ENCODE measurements around the gene ABCG4. TPM values are rescaled to one million over a fixed set of nuclear protein-coding genes. Genes with fewer than 3 reads are reported as not detected.

Gene ABCG4
- total RNA-seq, 1 experiment from 2014 or later: 0.39 TPM

DNA sequence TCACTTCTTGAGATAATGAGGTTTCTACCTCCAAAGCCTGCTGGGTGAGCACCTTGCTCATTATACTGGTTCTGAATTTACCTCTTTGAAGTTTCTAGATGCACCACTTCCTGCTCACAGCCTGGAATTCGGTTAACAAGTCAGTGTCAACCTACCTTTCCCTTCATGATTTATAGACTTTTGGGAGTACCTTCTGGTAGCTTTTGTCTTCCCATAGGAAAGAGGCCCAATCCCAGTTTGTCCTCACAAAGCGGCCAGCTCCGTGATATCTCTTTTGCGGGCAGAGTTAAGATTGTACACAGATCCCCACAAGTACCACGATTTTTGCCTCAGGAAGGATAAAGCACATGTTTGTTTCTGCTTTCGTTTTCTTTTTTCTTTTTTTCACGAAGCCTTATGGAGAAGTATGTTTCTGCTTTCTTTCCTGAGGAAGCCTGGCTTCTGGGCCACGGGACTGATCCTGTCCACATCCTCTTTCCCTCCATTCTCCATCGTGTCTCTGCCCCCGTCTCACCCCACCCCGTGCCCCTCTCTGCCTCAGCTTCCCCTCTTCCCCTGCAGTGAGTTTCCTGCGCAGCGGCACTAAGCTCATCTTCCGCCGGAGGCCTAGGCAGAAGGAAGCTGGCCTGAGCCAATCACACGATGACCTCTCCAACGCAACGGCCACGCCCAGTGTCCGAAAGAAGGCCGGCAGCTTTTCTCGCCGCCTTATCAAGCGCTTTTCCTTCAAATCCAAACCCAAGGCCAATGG is 33.2 kb upstream of the ABCG4 start:
- ChIA-PET POLR2A (no interaction called here), CTCF (no interaction called here)
- no peak overlapping the region for H3K4me3 ChIP-seq (ENCODE audit: low read depth in 2 of 2, low read length in 2 of 2)
- intact Hi-C loops (cut with micrococcal nuclease; ENCODE audit: unreplicated experiment) (no loop called here), in situ Hi-C loops (cut with HindIII; ENCODE audit: low pct_unique_long_range_greater_than_20kb, low sequenced_read_pairs) (no loop called here)
- H3K27ac ChIP-seq (ENCODE audit: low read length): no peak overlapping the region
- no peaks in the 10 kb centered on the region for H3K9me3 ChIP-seq (ENCODE audit: control insufficient read depth, insufficient read depth, low read depth, low read length)
- H3K27me3 ChIP-seq (ENCODE audit: control insufficient read depth, insufficient read depth, low read length): no peaks in the 10 kb centered on the region
- no TSS peak for BruUV-seq (replicated peaks)
- TF ChIP-seq SIN3A (IDR thresholded peaks at IDR 0.05; ENCODE audit: borderline replicate concordance, insufficient read depth, low read depth, low read length): no peak
- TF ChIP-seq, protein P1, sequence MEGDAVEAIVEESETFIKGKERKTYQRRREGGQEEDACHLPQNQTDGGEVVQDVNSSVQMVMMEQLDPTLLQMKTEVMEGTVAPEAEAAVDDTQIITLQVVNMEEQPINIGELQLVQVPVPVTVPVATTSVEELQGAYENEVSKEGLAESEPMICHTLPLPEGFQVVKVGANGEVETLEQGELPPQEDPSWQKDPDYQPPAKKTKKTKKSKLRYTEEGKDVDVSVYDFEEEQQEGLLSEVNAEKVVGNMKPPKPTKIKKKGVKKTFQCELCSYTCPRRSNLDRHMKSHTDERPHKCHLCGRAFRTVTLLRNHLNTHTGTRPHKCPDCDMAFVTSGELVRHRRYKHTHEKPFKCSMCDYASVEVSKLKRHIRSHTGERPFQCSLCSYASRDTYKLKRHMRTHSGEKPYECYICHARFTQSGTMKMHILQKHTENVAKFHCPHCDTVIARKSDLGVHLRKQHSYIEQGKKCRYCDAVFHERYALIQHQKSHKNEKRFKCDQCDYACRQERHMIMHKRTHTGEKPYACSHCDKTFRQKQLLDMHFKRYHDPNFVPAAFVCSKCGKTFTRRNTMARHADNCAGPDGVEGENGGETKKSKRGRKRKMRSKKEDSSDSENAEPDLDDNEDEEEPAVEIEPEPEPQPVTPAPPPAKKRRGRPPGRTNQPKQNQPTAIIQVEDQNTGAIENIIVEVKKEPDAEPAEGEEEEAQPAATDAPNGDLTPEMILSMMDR (IDR thresholded peaks at IDR 0.05): no peak
- no peak for TF ChIP-seq POLR2AphosphoS5 (IDR thresholded peaks at IDR 0.05; ENCODE audit: low read depth, low read length)
- TF ChIP-seq TCF7L2 (IDR thresholded peaks at IDR 0.05; ENCODE audit: low read depth, low read length): no peak
- TF ChIP-seq, protein P2, sequence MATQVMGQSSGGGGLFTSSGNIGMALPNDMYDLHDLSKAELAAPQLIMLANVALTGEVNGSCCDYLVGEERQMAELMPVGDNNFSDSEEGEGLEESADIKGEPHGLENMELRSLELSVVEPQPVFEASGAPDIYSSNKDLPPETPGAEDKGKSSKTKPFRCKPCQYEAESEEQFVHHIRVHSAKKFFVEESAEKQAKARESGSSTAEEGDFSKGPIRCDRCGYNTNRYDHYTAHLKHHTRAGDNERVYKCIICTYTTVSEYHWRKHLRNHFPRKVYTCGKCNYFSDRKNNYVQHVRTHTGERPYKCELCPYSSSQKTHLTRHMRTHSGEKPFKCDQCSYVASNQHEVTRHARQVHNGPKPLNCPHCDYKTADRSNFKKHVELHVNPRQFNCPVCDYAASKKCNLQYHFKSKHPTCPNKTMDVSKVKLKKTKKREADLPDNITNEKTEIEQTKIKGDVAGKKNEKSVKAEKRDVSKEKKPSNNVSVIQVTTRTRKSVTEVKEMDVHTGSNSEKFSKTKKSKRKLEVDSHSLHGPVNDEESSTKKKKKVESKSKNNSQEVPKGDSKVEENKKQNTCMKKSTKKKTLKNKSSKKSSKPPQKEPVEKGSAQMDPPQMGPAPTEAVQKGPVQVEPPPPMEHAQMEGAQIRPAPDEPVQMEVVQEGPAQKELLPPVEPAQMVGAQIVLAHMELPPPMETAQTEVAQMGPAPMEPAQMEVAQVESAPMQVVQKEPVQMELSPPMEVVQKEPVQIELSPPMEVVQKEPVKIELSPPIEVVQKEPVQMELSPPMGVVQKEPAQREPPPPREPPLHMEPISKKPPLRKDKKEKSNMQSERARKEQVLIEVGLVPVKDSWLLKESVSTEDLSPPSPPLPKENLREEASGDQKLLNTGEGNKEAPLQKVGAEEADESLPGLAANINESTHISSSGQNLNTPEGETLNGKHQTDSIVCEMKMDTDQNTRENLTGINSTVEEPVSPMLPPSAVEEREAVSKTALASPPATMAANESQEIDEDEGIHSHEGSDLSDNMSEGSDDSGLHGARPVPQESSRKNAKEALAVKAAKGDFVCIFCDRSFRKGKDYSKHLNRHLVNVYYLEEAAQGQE (IDR thresholded peaks at IDR 0.05; ENCODE audit: insufficient read depth in 1 of 2, low read depth in 2 of 2, low read length in 1 of 2): no peak
- DNase-seq (ENCODE audit: low read depth, low spot score): no peak
- no peak for ATAC-seq
- H3K4me1 ChIP-seq (ENCODE audit: control insufficient read depth, insufficient read depth, low read length): peaks cover 4% of the 10 kb centered on the region
- H3K36me3 ChIP-seq (ENCODE audit: control insufficient read depth, insufficient read depth, low read length): no peaks in the 10 kb centered on the region

DNA sequence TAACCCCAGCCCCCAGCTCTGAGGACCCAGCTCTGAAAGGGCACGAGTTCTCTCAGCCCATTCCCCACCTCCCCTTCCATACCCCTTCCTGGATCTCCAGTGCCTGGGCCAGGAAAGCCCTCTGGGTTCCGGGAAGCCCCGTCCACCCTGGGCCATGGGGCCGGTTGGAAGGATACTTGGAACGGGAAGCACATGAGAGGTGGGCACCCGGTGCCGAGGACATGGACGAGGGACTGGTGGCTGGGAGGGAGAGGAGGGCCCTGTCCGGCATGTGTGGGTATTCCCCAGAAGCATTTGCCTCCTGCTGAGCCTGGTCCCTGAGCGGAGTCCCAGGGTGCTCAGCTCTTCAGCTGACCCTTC is 32.6 kb upstream of the ABCG4 start:
- ChIA-PET POLR2A (interaction anchor here (0.6 kb wide), 1 partner anchor 28 kb away, joined by 4 read pairs; no protein-coding TSS in a partner anchor), CTCF (no interaction called here)
- H3K9me3 ChIP-seq (ENCODE audit: control insufficient read depth, insufficient read depth, low read depth, low read length): no peaks in the 10 kb centered on the region
- DNase-seq (ENCODE audit: low read depth, low spot score): no peak
- peaks cover 6% of the 10 kb centered on the region for H3K4me1 ChIP-seq (ENCODE audit: control insufficient read depth, insufficient read depth, low read length)
- intact Hi-C loops (cut with micrococcal nuclease; ENCODE audit: unreplicated experiment) (no loop called here), in situ Hi-C loops (cut with HindIII; ENCODE audit: low pct_unique_long_range_greater_than_20kb, low sequenced_read_pairs) (no loop called here)
- H3K4me3 ChIP-seq (ENCODE audit: low read depth in 2 of 2, low read length in 2 of 2): no peak overlapping the region
- TF ChIP-seq, protein P2 (IDR thresholded peaks at IDR 0.05; ENCODE audit: insufficient read depth in 1 of 2, low read depth in 2 of 2, low read length in 1 of 2): no peak
- no peak for TF ChIP-seq POLR2AphosphoS5 (IDR thresholded peaks at IDR 0.05; ENCODE audit: low read depth, low read length)
- TF ChIP-seq, protein P1 (IDR thresholded peaks at IDR 0.05): no peak
- no peak for TF ChIP-seq SIN3A (IDR thresholded peaks at IDR 0.05; ENCODE audit: borderline replicate concordance, insufficient read depth, low read depth, low read length)
- TF ChIP-seq TCF7L2 (IDR thresholded peaks at IDR 0.05; ENCODE audit: low read depth, low read length): no peak
- no peaks in the 10 kb centered on the region for H3K36me3 ChIP-seq (ENCODE audit: control insufficient read depth, insufficient read depth, low read length)
- H3K27ac ChIP-seq (ENCODE audit: low read length): no peak overlapping the region
- H3K27me3 ChIP-seq (ENCODE audit: control insufficient read depth, insufficient read depth, low read length): no peaks in the 10 kb centered on the region
- ATAC-seq: no peak
- no TSS peak for BruUV-seq (replicated peaks)

Data from Panc1 (cell line).